Neural progenitor cell (in vitro differentiated cells): ENCODE data around the gene GLIS1.

Source experiments
- CTCF ChIP-seq: fragments of 200-600 bp; sonication (generic); IDR thresholded peaks from 2 replicates; pipeline ENCODE4 v1.5.1; 2017; ENCODE audit warnings: antibody characterized with exemption, mild to moderate bottlenecking
- EZH2 ChIP-seq: fragments of 200-600 bp; sonication (generic); IDR thresholded peaks from 2 replicates; pipeline ENCODE4 v1.6.1; 2017; ENCODE audit warnings: antibody characterized with exemption, mild to moderate bottlenecking, moderate library complexity
- EZH2phosphoT487 ChIP-seq: fragments of 200-600 bp; sonication (generic); IDR thresholded peaks from 2 replicates; pipeline ENCODE4 v1.6.1; 2017; ENCODE audit warnings: antibody characterized with exemption

- TF ChIP-seq CTCF (no peak), EZH2phosphoT487 (no peak), EZH2 (no peak)
Observed at GRCh38 chr1:53726009-53726600, 12.9 kb downstream of the GLIS1 start.
